Measurements from ENCODE around the gene ERICH3. TPM values are rescaled to one million over a fixed set of nuclear protein-coding genes. Genes with fewer than 3 reads are reported as not detected.

Gene ERICH3
- total RNA-seq, 4 donors from 2014 or later, result 0.13 to 2.5 TPM; not detected in 2

DNA sequence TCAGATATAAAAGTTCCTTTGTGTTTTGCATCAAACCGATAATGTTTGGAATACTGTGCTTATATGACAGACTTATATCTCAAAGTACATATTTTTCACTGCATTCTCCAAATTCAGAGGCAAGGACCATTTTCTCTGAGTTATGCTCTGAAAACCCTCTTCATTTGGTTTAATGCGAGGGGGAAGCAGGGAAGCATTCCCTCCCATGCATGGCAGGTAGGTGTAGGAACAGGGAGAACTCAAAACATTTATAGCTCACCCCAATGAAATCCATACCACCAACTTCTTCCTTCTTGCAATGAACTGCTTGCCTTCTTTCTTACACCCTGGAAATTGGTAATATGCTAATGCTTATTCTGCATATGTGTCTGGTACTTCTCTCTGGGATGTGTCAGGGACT lies 10.7 kb upstream of the ERICH3 start:
- DNase-seq, result no peak
- no peaks in the 10 kb centered on the region for H3K36me3 ChIP-seq
- no peaks in the 10 kb centered on the region for H3K27me3 ChIP-seq
- H3K4me3 ChIP-seq, result no peak overlapping the region
- no peaks in the 10 kb centered on the region for H3K4me1 ChIP-seq
- H3K9me3 ChIP-seq, result no peaks in the 10 kb centered on the region
- TF ChIP-seq CTCF (IDR thresholded peaks at IDR 0.05) (no peak), POLR2A (IDR thresholded peaks at IDR 0.05) (no peak)
- no peak overlapping the region for H3K27ac ChIP-seq

GRCh38 chr1:74683656-74684055 lies 10.1 kb upstream of the ERICH3 start:
- TF ChIP-seq POLR2A (IDR thresholded peaks at IDR 0.05), result no peak
- TF ChIP-seq CTCF (IDR thresholded peaks at IDR 0.05), result no peak
- Histone ChIP-seq H3K9me3 (no peaks in the 10 kb centered on the region), H3K4me3 (no peak overlapping the region), H3K27me3 (no peaks in the 10 kb centered on the region), H3K36me3 (no peaks in the 10 kb centered on the region), H3K27ac (no peak overlapping the region), H3K4me1 (no peaks in the 10 kb centered on the region)
- no peak for DNase-seq

- no peak for DNase-seq
- no peak for TF ChIP-seq CTCF (IDR thresholded peaks at IDR 0.05)
- TF ChIP-seq POLR2A (IDR thresholded peaks at IDR 0.05), result no peak
- H3K4me1 ChIP-seq, result no peaks in the 10 kb centered on the region
- no peaks in the 10 kb centered on the region for H3K36me3 ChIP-seq
- H3K27me3 ChIP-seq, result no peaks in the 10 kb centered on the region
- no peaks in the 10 kb centered on the region for H3K9me3 ChIP-seq
- H3K27ac ChIP-seq, result no peak overlapping the region
- no peak overlapping the region for H3K4me3 ChIP-seq
Measured at GRCh38 chr1:74681851-74682250, 8.3 kb upstream of the ERICH3 start.

DNA sequence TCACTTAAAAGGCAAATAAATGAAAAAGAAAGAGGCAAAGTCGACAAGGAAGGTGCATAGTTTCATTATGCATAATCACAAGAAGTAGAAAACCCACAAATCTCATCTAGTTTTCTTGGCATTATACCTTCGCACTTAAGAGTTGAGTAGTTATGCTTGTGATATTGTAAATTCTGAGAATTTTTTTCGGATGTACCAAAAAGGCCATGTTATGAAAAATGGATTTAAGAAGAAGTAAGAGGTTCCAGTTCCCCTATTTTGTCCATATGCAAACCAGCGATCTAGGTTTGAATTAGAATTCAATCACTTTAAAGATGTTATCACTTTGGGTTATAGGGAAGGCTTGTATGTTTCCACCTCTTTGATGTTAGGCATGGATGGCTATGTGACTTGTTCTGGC lies 7.9 kb upstream of the ERICH3 start:
- TF ChIP-seq CTCF (IDR thresholded peaks at IDR 0.05), result no peak
- TF ChIP-seq POLR2A (IDR thresholded peaks at IDR 0.05), result no peak
- Histone ChIP-seq H3K9me3 (no peaks in the 10 kb centered on the region), H3K36me3 (no peaks in the 10 kb centered on the region), H3K4me3 (no peak overlapping the region), H3K4me1 (no peaks in the 10 kb centered on the region), H3K27ac (no peak overlapping the region), H3K27me3 (no peaks in the 10 kb centered on the region)
- no peak for DNase-seq

GRCh38 chr1:74681001-74681400 lies 7.4 kb upstream of the ERICH3 start:
- Histone ChIP-seq H3K36me3 (no peaks in the 10 kb centered on the region), H3K27me3 (no peaks in the 10 kb centered on the region), H3K9me3 (no peaks in the 10 kb centered on the region), H3K4me1 (no peaks in the 10 kb centered on the region), H3K27ac (no peak overlapping the region), H3K4me3 (no peak overlapping the region)
- TF ChIP-seq CTCF (IDR thresholded peaks at IDR 0.05), result no peak
- TF ChIP-seq POLR2A (IDR thresholded peaks at IDR 0.05), result no peak
- DNase-seq, result no peak

- TF ChIP-seq CTCF (IDR thresholded peaks at IDR 0.05), result no peak
- no peak for TF ChIP-seq POLR2A (IDR thresholded peaks at IDR 0.05)
- no peak overlapping the region for H3K4me3 ChIP-seq
- no peaks in the 10 kb centered on the region for H3K9me3 ChIP-seq
Measured at GRCh38 chr1:74679811-74680210, 6.2 kb upstream of the ERICH3 start.

More at GRCh38 chr1:74679811-74680210, 6.2 kb upstream of the ERICH3 start:
- no peak overlapping the region for H3K27ac ChIP-seq
- no peaks in the 10 kb centered on the region for H3K36me3 ChIP-seq
- DNase-seq, result no peak
- no peaks in the 10 kb centered on the region for H3K4me1 ChIP-seq
- no peaks in the 10 kb centered on the region for H3K27me3 ChIP-seq
